Measurements from ENCODE around the gene DECR2.
"Not testable (repeated sequence)": the region's sequence is repeated elsewhere in the genome, so short reads cannot be mapped to it uniquely, and the experiment has no call there.

Gene DECR2

DNA sequence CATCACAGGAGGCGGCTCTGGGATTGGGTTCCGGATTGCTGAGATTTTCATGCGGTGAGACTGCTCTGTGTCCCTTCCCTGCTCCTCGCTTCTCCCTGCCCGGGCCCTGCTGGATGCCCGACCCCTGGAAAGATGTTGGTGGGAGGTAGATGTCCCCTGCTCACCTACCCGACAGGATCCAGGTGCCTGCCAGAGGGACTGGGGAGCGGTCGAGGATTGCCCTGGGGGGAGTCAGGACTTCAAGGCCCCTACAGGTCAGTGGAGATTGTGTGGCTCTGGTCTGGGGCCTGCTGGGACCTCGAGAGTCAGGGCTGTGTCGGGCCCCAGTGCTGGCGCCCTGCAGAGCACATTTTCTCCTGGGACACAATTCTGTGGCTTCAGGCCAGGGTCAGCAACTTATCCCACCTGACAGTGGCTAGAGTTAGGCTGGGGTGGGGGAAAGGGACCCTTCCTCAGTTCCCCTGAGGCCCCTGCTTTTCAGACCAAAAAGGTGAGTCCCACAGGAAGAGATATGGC is 3.3 kb downstream of the DECR2 start:
- Histone ChIP-seq H3K27me3 (ENCODE audit: control insufficient read depth in 1 of 2, insufficient read depth in 2 of 2, low read length in 2 of 2) (no peaks in the 10 kb centered on the region), H3K9ac (ENCODE audit: low read depth in 1 of 2, low read length in 2 of 2) (no peak overlapping the region), H3K4me3 (ENCODE audit: low read depth in 1 of 2, low read length in 2 of 2) (no peak overlapping the region), H3K4me1 (ENCODE audit: control insufficient read depth in 1 of 2, insufficient read depth in 2 of 2, low read length in 2 of 2) (peaks cover 16 to 20% of the 10 kb centered on the region in 2 donors), H3K9me3 (ENCODE audit: control insufficient read depth in 1 of 2, low read length in 2 of 2) (no peaks in the 10 kb centered on the region), H3K36me3 (ENCODE audit: control insufficient read depth in 1 of 2, insufficient read depth in 2 of 2, low read length in 2 of 2) (peaks cover 0 to 9% of the 10 kb centered on the region in 2 donors), H3K27ac (ENCODE audit: low read depth, low read length) (no peak overlapping the region)

GRCh38 chr16:405548-406506 is 4.1 kb downstream of the DECR2 start:
- no peak overlapping the region for H3K27ac ChIP-seq (ENCODE audit: low read depth, low read length)
- no peak overlapping the region for H3K9ac ChIP-seq (ENCODE audit: low read depth in 1 of 2, low read length in 2 of 2)

DNA sequence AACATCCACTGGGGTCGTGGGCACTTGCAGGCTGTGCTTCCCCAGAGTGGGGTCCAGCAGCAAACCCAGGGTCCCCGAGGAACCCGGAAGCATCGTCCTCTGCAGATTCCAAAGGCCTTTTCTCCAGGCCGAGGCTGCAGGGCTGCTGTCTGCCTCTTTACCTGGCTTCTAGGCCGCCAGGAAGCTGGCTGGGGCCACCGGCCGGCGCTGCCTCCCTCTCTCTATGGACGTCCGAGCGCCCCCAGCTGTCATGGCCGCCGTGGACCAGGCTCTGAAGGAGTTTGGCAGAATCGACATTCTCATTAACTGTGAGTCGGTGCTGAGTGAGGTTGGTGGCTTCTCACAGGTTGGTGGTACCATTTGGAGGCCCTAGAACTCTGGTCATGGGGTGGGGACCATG is 5.6 kb downstream of the DECR2 start:
- H3K9ac ChIP-seq (ENCODE audit: low read depth in 1 of 2, low read length in 2 of 2), result no peak overlapping the region
- H3K9me3 ChIP-seq (ENCODE audit: control insufficient read depth in 1 of 2, low read length in 2 of 2), result no peaks in the 10 kb centered on the region
- peaks cover 0 to 27% of the 10 kb centered on the region in 2 donors for H3K36me3 ChIP-seq (ENCODE audit: control insufficient read depth in 1 of 2, insufficient read depth in 2 of 2, low read length in 2 of 2)
- H3K4me1 ChIP-seq (ENCODE audit: control insufficient read depth in 1 of 2, insufficient read depth in 2 of 2, low read length in 2 of 2), result peaks cover 9 to 12% of the 10 kb centered on the region in 2 donors
- no peak overlapping the region for H3K27ac ChIP-seq (ENCODE audit: low read depth, low read length)
- H3K4me3 ChIP-seq (ENCODE audit: low read depth in 1 of 2, low read length in 2 of 2), result no peak overlapping the region
- H3K27me3 ChIP-seq (ENCODE audit: control insufficient read depth in 1 of 2, insufficient read depth in 2 of 2, low read length in 2 of 2), result no peaks in the 10 kb centered on the region

More at GRCh38 chr16:405548-406506, 4.1 kb downstream of the DECR2 start:
- Histone ChIP-seq H3K4me3 (ENCODE audit: low read depth in 1 of 2, low read length in 2 of 2) (no peak overlapping the region), H3K9me3 (ENCODE audit: control insufficient read depth in 1 of 2, low read length in 2 of 2) (no peaks in the 10 kb centered on the region), H3K4me1 (ENCODE audit: control insufficient read depth in 1 of 2, insufficient read depth in 2 of 2, low read length in 2 of 2) (peaks cover 9 to 12% of the 10 kb centered on the region in 2 donors), H3K36me3 (ENCODE audit: control insufficient read depth in 1 of 2, insufficient read depth in 2 of 2, low read length in 2 of 2) (peaks cover 0 to 13% of the 10 kb centered on the region in 2 donors), H3K27me3 (ENCODE audit: control insufficient read depth in 1 of 2, insufficient read depth in 2 of 2, low read length in 2 of 2) (no peaks in the 10 kb centered on the region)

GRCh38 chr16:410516-411178 is 9.0 kb downstream of the DECR2 start:
- Histone ChIP-seq H3K36me3 (ENCODE audit: control insufficient read depth in 1 of 2, insufficient read depth in 2 of 2, low read length in 2 of 2) (peaks cover 0 to 28% of the 10 kb centered on the region in 2 donors), H3K9me3 (ENCODE audit: control insufficient read depth in 1 of 2, low read length in 2 of 2) (no peaks in the 10 kb centered on the region), H3K4me1 (ENCODE audit: control insufficient read depth in 1 of 2, insufficient read depth in 2 of 2, low read length in 2 of 2) (peaks cover 2 to 3% of the 10 kb centered on the region in 2 donors), H3K4me3 (ENCODE audit: low read depth in 1 of 2, low read length in 2 of 2) (no peak overlapping the region), H3K27ac (ENCODE audit: low read depth, low read length) (no peak overlapping the region), H3K9ac (ENCODE audit: low read depth in 1 of 2, low read length in 2 of 2) (no peak overlapping the region), H3K27me3 (ENCODE audit: control insufficient read depth in 1 of 2, insufficient read depth in 2 of 2, low read length in 2 of 2) (no peaks in the 10 kb centered on the region)

- Histone ChIP-seq H3K9me3 (ENCODE audit: control insufficient read depth in 1 of 2, low read length in 2 of 2) (no peaks in the 10 kb centered on the region), H3K36me3 (ENCODE audit: control insufficient read depth in 1 of 2, insufficient read depth in 2 of 2, low read length in 2 of 2) (peaks cover 0 to 28% of the 10 kb centered on the region in 2 donors), H3K4me1 (ENCODE audit: control insufficient read depth in 1 of 2, insufficient read depth in 2 of 2, low read length in 2 of 2) (no peaks in the 10 kb centered on the region), H3K9ac (ENCODE audit: low read depth in 1 of 2, low read length in 2 of 2) (no peak overlapping the region), H3K4me3 (ENCODE audit: low read depth in 1 of 2, low read length in 2 of 2) (no peak overlapping the region), H3K27ac (ENCODE audit: low read depth, low read length) (no peak overlapping the region), H3K27me3 (ENCODE audit: control insufficient read depth in 1 of 2, insufficient read depth in 2 of 2, low read length in 2 of 2) (no peaks in the 10 kb centered on the region)
These were observed 10.0 kb downstream of the DECR2 start for GRCh38 chr16:411576-412265.

GRCh38 chr16:414395-415169 is 12.9 kb downstream of the DECR2 start:
- Histone ChIP-seq H3K4me1 (ENCODE audit: control insufficient read depth in 1 of 2, insufficient read depth in 2 of 2, low read length in 2 of 2) (no peaks in the 10 kb centered on the region), H3K27me3 (ENCODE audit: control insufficient read depth in 1 of 2, insufficient read depth in 2 of 2, low read length in 2 of 2) (no peaks in the 10 kb centered on the region), H3K36me3 (ENCODE audit: control insufficient read depth in 1 of 2, insufficient read depth in 2 of 2, low read length in 2 of 2) (peaks cover 0 to 23% of the 10 kb centered on the region in 2 donors), H3K4me3 (ENCODE audit: low read depth in 1 of 2, low read length in 2 of 2) (no peak overlapping the region), H3K27ac (ENCODE audit: low read depth, low read length) (no peak overlapping the region), H3K9ac (ENCODE audit: low read depth in 1 of 2, low read length in 2 of 2) (no peak overlapping the region), H3K9me3 (ENCODE audit: control insufficient read depth in 1 of 2, low read length in 2 of 2) (no peaks in the 10 kb centered on the region)

DNA sequence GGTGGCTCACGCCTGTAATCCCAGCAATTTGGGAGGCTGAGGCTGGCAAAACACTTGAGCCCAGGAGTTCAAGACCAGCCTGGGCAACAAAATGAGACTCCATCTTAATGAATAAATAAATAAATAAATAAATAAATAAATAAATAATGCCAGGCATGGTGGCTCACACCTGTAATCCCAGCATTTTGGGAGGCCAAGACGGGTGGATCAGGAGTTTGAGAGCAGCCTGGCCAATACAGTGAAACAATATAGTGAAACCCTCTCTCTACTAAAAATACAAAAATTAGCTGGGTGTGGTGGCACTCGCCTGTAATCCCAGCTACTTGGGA is 13.4 kb downstream of the DECR2 start:
- peaks cover 0 to 18% of the 10 kb centered on the region in 2 donors for H3K36me3 ChIP-seq (ENCODE audit: control insufficient read depth in 1 of 2, insufficient read depth in 2 of 2, low read length in 2 of 2)
- not testable (repeated sequence) for H3K9me3 ChIP-seq (ENCODE audit: control insufficient read depth in 1 of 2, low read length in 2 of 2); H3K4me3 ChIP-seq (ENCODE audit: low read depth in 1 of 2, low read length in 2 of 2); H3K9ac ChIP-seq (ENCODE audit: low read depth in 1 of 2, low read length in 2 of 2); H3K27ac ChIP-seq (ENCODE audit: low read depth, low read length); H3K4me1 ChIP-seq (ENCODE audit: control insufficient read depth in 1 of 2, insufficient read depth in 2 of 2, low read length in 2 of 2); H3K27me3 ChIP-seq (ENCODE audit: control insufficient read depth in 1 of 2, insufficient read depth in 2 of 2, low read length in 2 of 2)

GRCh38 chr16:422179-422578 is 20.5 kb downstream of the DECR2 start:
- not testable (repeated sequence) for H3K36me3 ChIP-seq (ENCODE audit: control insufficient read depth in 1 of 2, insufficient read depth in 2 of 2, low read length in 2 of 2); H3K27ac ChIP-seq (ENCODE audit: low read depth, low read length)

GRCh38 chr16:424033-424622 is 22.4 kb downstream of the DECR2 start:
- H3K4me1 ChIP-seq (ENCODE audit: control insufficient read depth in 1 of 2, insufficient read depth in 2 of 2, low read length in 2 of 2), result peaks cover 28 to 29% of the 10 kb centered on the region in 2 donors
- H3K9ac ChIP-seq (ENCODE audit: low read depth in 1 of 2, low read length in 2 of 2), result peak overlapping the region; percentile 51 to 72
- no peaks in the 10 kb centered on the region for H3K9me3 ChIP-seq (ENCODE audit: control insufficient read depth in 1 of 2, low read length in 2 of 2)
- peak overlapping the region; percentile 78 to 82 for H3K4me3 ChIP-seq (ENCODE audit: low read depth in 1 of 2, low read length in 2 of 2)
- H3K27ac ChIP-seq (ENCODE audit: low read depth, low read length), result peak overlapping the region; percentile 51
- H3K36me3 ChIP-seq (ENCODE audit: control insufficient read depth in 1 of 2, insufficient read depth in 2 of 2, low read length in 2 of 2), result no peaks in the 10 kb centered on the region
- peaks cover 0 to 13% of the 10 kb centered on the region in 2 donors for H3K27me3 ChIP-seq (ENCODE audit: control insufficient read depth in 1 of 2, insufficient read depth in 2 of 2, low read length in 2 of 2)

More at GRCh38 chr16:422179-422578, 20.5 kb downstream of the DECR2 start:
- Histone ChIP-seq H3K4me1 (ENCODE audit: control insufficient read depth in 1 of 2, insufficient read depth in 2 of 2, low read length in 2 of 2) (peaks cover 18 to 22% of the 10 kb centered on the region in 2 donors), H3K27me3 (ENCODE audit: control insufficient read depth in 1 of 2, insufficient read depth in 2 of 2, low read length in 2 of 2) (peaks cover 0 to 13% of the 10 kb centered on the region in 2 donors)
- not testable (repeated sequence) for H3K9ac ChIP-seq (ENCODE audit: low read depth in 1 of 2, low read length in 2 of 2); H3K9me3 ChIP-seq (ENCODE audit: control insufficient read depth in 1 of 2, low read length in 2 of 2); H3K4me3 ChIP-seq (ENCODE audit: low read depth in 1 of 2, low read length in 2 of 2)

Data from duodenal mucosa (tissue), 2 donors.